ENCODE results near the gene RPL13A. TPM values are rescaled to one million over a fixed set of nuclear protein-coding genes. Genes with fewer than 3 reads are reported as not detected.
A peak's percentile ranks its signal among the peaks of the same experiment; 100 is the strongest.

Gene RPL13A
- total and polyA plus RNA-seq, 2 experiments from 2014 or later = 2,105 to 2,412 TPM

DNA sequence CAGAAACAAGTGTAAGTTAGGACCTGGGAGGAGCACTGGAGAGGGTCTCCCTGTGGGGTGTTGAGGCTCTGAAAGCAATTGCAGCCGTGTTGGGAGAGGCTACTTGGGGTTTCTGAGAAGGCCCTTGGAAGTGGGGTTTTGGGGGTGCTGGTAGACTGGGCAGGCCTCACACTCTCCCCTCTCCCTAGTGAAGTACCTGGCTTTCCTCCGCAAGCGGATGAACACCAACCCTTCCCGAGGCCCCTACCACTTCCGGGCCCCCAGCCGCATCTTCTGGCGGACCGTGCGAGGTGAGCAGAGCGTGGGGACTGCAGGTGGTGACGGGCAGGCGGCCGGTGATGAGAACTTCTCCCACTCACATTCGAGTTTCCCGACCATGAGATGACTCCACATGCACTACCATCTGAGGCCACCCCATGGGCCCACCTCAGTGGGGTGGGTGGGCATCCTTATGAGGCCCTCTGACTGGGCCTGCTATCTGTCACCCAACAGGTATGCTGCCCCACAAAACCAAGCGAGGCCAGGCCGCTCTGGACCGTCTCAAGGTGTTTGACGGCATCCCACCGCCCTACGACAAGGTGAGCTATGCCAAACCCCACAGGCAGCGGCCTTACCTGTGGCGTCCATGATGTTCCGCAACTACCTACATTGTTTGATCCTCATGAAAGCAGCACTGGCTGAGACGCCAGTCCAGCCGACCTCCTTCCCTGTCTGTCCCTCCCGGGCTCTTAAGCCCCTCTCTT, 3.0 kb downstream of the RPL13A start:
- ATAC-seq (no peak), DNase-seq (ENCODE audit: low spot score) (no peak)
- Histone ChIP-seq H3K4me3 (peak overlapping the region; percentile 95; the same call in 1 of the 2 replicates), H3K36me3 (ENCODE audit: insufficient read depth) (peaks cover 40% of the 10 kb centered on the region), H2AFZ (no peak overlapping the region), H3K4me2 (peak overlapping the region; percentile 96; the same call in 1 of the 2 replicates), H4K20me1 (replicated peaks; ENCODE audit: insufficient read depth) (peaks cover 23% of the 10 kb centered on the region), H3K4me1 (ENCODE audit: insufficient read depth) (peaks cover 14% of the 10 kb centered on the region; the same call in 1 of the 2 replicates), H3K79me2 (replicated peaks; ENCODE audit: insufficient read depth) (peaks cover 31% of the 10 kb centered on the region), H3K9me2 (ENCODE audit: insufficient read depth) (no peaks in the 10 kb centered on the region), H3K27me3 (ENCODE audit: insufficient read depth) (no peaks in the 10 kb centered on the region), H3F3A (replicated peaks; ENCODE audit: low read depth) (peaks cover 73% of the 10 kb centered on the region), H3K27ac (ENCODE audit: low read depth) (peak overlapping the region; percentile 100)
- TF ChIP-seq POLR2AphosphoS5 (IDR thresholded peaks at IDR 0.05; ENCODE audit: low read depth) (no peak; the same call in 1 of the 2 replicates), EZH2 (IDR thresholded peaks at IDR 0.05; ENCODE audit: low read depth, unreplicated experiment) (no peak), JUNB (IDR thresholded peaks at IDR 0.05; ENCODE audit: unreplicated experiment) (no peak)
- Mint-ChIP-seq H3K27me3 (ENCODE audit: insufficient read depth, low read depth, poor library complexity) (peaks cover 70% of the 10 kb centered on the region), H3K27ac (peak overlapping the region; percentile 99), H3K4me1 (peaks cover 13% of the 10 kb centered on the region; the same call in 2 of the 3 replicates), H3K9me3 (peaks cover 18% of the 10 kb centered on the region), H3K36me3 (ENCODE audit: low read depth) (peaks cover 64% of the 10 kb centered on the region), H3K4me3 (peak overlapping the region; percentile 98)

DNA sequence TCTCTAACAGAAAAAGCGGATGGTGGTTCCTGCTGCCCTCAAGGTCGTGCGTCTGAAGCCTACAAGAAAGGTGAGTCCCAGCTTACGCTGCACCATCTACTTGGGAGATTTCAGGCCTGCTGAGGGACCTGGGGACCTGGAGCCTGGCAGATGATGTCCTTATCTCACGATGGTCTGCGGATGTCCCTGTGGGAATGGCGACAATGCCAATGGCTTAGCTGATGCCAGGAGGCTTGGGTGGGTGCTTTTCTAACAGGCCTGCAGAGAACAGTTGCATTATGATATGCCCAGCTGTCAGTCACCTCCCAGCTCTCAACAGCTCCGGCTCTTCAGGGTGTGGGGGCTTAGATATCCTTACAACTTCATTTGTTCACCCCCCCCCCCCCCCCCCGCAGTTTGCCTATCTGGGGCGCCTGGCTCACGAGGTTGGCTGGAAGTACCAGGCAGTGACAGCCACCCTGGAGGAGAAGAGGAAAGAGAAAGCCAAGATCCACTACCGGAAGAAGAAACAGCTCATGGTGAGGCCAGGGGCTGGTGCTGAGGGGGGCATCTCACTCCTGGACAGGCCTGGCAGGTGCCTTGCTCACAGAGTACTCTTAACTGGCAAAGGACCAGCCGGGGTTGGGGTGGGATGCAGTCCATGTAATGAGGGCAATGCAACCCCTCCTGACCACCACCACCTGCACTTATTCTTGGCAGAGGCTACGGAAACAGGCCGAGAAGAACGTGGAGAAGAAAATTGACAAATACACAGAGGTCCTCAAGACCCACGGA, 3.8 kb downstream of the RPL13A start:
- no peak overlapping the region for H3K4me2 ChIP-seq
- H3K9me3 Mint-ChIP-seq = peaks cover 18% of the 10 kb centered on the region
- peaks cover 72% of the 10 kb centered on the region for H3K27me3 Mint-ChIP-seq (ENCODE audit: insufficient read depth, low read depth, poor library complexity)
- peak overlapping the region; percentile 98 for H3K4me3 Mint-ChIP-seq
- no peak overlapping the region for H3K4me3 ChIP-seq
- H3K79me2 ChIP-seq (replicated peaks; ENCODE audit: insufficient read depth) = peaks cover 31% of the 10 kb centered on the region
- H3F3A ChIP-seq (replicated peaks; ENCODE audit: low read depth) = peaks cover 75% of the 10 kb centered on the region
- no peak overlapping the region for H2AFZ ChIP-seq
- H3K36me3 ChIP-seq (ENCODE audit: insufficient read depth) = peaks cover 40% of the 10 kb centered on the region
- H3K27ac ChIP-seq (ENCODE audit: low read depth) = peak overlapping the region; percentile 100
- peaks cover 65% of the 10 kb centered on the region for H3K36me3 Mint-ChIP-seq (ENCODE audit: low read depth)
- peaks cover 14% of the 10 kb centered on the region; the same call in 1 of the 2 replicates for H3K4me1 ChIP-seq (ENCODE audit: insufficient read depth)
- H3K27ac Mint-ChIP-seq = peak overlapping the region; percentile 95
- DNase-seq (ENCODE audit: low spot score) (no peak), ATAC-seq (no peak)
- H3K27me3 ChIP-seq (ENCODE audit: insufficient read depth) = no peaks in the 10 kb centered on the region
- peaks cover 23% of the 10 kb centered on the region for H4K20me1 ChIP-seq (replicated peaks; ENCODE audit: insufficient read depth)
- peaks cover 13% of the 10 kb centered on the region; the same call in 2 of the 3 replicates for H3K4me1 Mint-ChIP-seq
- no peaks in the 10 kb centered on the region for H3K9me2 ChIP-seq (ENCODE audit: insufficient read depth)
- TF ChIP-seq NANOG (IDR thresholded peaks at IDR 0.05; ENCODE audit: borderline replicate concordance) (no peak), ZNF331 (CRISPR knock-in tag; IDR thresholded peaks at IDR 0.05; ENCODE audit: low read depth) (no peak), REST (IDR thresholded peaks at IDR 0.05; ENCODE audit: unreplicated experiment) (no peak), ZNF114 (CRISPR knock-in tag; IDR thresholded peaks at IDR 0.05) (no peak), STAT1 (IDR thresholded peaks at IDR 0.05; ENCODE audit: unreplicated experiment) (no peak), POLR2AphosphoS5 (IDR thresholded peaks at IDR 0.05; ENCODE audit: low read depth) (no peak), EZH2phosphoT487 (IDR thresholded peaks at IDR 0.05; ENCODE audit: unreplicated experiment) (no peak), EZH2 (IDR thresholded peaks at IDR 0.05; ENCODE audit: low read depth, unreplicated experiment) (no peak), JUNB (IDR thresholded peaks at IDR 0.05; ENCODE audit: unreplicated experiment) (no peak), CREB1 (CRISPR knock-in tag; IDR thresholded peaks at IDR 0.05; ENCODE audit: low read depth) (no peak)
- TF ChIP-seq, protein P1, sequence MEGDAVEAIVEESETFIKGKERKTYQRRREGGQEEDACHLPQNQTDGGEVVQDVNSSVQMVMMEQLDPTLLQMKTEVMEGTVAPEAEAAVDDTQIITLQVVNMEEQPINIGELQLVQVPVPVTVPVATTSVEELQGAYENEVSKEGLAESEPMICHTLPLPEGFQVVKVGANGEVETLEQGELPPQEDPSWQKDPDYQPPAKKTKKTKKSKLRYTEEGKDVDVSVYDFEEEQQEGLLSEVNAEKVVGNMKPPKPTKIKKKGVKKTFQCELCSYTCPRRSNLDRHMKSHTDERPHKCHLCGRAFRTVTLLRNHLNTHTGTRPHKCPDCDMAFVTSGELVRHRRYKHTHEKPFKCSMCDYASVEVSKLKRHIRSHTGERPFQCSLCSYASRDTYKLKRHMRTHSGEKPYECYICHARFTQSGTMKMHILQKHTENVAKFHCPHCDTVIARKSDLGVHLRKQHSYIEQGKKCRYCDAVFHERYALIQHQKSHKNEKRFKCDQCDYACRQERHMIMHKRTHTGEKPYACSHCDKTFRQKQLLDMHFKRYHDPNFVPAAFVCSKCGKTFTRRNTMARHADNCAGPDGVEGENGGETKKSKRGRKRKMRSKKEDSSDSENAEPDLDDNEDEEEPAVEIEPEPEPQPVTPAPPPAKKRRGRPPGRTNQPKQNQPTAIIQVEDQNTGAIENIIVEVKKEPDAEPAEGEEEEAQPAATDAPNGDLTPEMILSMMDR (conservative IDR thresholded peaks at IDR 0.05; ENCODE audit: low read depth in 2 of 2) = no peak
- TF ChIP-seq, protein P2, sequence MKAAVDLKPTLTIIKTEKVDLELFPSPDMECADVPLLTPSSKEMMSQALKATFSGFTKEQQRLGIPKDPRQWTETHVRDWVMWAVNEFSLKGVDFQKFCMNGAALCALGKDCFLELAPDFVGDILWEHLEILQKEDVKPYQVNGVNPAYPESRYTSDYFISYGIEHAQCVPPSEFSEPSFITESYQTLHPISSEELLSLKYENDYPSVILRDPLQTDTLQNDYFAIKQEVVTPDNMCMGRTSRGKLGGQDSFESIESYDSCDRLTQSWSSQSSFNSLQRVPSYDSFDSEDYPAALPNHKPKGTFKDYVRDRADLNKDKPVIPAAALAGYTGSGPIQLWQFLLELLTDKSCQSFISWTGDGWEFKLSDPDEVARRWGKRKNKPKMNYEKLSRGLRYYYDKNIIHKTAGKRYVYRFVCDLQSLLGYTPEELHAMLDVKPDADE (IDR thresholded peaks at IDR 0.05) = no peak

Measured in GM23338 (cell line).